HCT116 (cell line): ENCODE measurements around the gene CLIC4. TPM values are rescaled to one million over a fixed set of nuclear protein-coding genes. Genes with fewer than 3 reads are reported as not detected.
"Not testable (repeated sequence)": the region's sequence is repeated elsewhere in the genome, so short reads cannot be mapped to it uniquely, and the experiment has no call there.

ENCODE experiments used
- ATAC-seq: fragments of 200-7000 bp; cut with Tn5 transposase; 2 replicates; pipeline ENCODE4 v1.9.1; 2020; ENCODE audit warnings: mild to moderate bottlenecking, moderate library complexity
- BruUV-seq: library from RNA; stranded (reverse); fragments of 400-500 nt; replicated peaks from 2 replicates; lab custom pipeline; 2021; lab: Mats Ljungman, UMichigan
- CTCF ChIA-PET: fragments of 300-600 bp; sonication (Branson Sonifier 250); formaldehyde crosslinking; loops from one replicate; lab custom pipeline; 2021; ENCODE audit warnings: antibody characterized with exemption; lab: Charles Lee
- POLR2A ChIA-PET: fragments of 300-600, 350-600 bp; sonication (Branson Sonifier 250); formaldehyde crosslinking; loops from one replicate; lab custom pipeline; 2021; ENCODE audit warnings: antibody characterized with exemption; lab: Charles Lee
- RAD21 ChIA-PET, 2 experiments: fragments of 300-600 bp; sonication (Branson Sonifier 250); formaldehyde crosslinking; loops; one replicate each; lab custom pipeline; 2023; ENCODE audit warnings: low total read pairs in 2 of 2; ENCODE audit not compliant: uncharacterized antibody in 2 of 2, unreplicated experiment in 2 of 2, low non-redundant PET in 1 of 2; lab: Charles Lee
- DNase-seq: peaks from one replicate; pipeline ENCODE4 v3.0.0-alpha.2; 2010; ENCODE audit warnings: low read depth, low spot score
- H2AFZ ChIP-seq: fragments of 200-600 bp; shearing (Covaris generic), sonication (generic); 2 replicates; pipeline ENCODE4 v1.6.1; 2017; ENCODE audit warnings: low read depth, mixed run types, mixed read lengths, antibody characterized with exemption, low read length; ENCODE audit not compliant: poor library complexity, severe bottlenecking
- H3K27ac ChIP-seq: 2 replicates; pipeline ENCODE4 v1.5.1; 2012; ENCODE audit warnings: low read depth, low read length
- H3K27me3 ChIP-seq: fragments of 200-600 bp; sonication (generic); 2 replicates; pipeline ENCODE4 v1.6.1; 2016; ENCODE audit warnings: mixed run types, low read length, mixed read lengths; ENCODE audit not compliant: insufficient read depth
- H3K36me3 ChIP-seq, 2 experiments: fragments of 200-500 bp in 1 of 2; fragments of 200-600 bp in 1 of 2; sonication (Bioruptor generic) in 1 of 2; sonication (generic) in 1 of 2; 2 replicates each; pipeline versions ENCODE4 v1.5.1 to v1.6.1; 2014 to 2016; ENCODE audit warnings: low read length in 2 of 2, inconsistent platforms in 1 of 2, mixed read lengths in 1 of 2, mixed run types in 1 of 2; ENCODE audit not compliant: insufficient read depth in 2 of 2, control insufficient read depth in 1 of 2
- H3K4me1 ChIP-seq, 2 experiments: fragments of 200-600 bp in 1 of 2; sonication (generic) in 1 of 2; 2 replicates each; pipeline versions ENCODE4 v1.5.1 to v1.6.1; 2012 to 2017; ENCODE audit warnings: low read length in 2 of 2, inconsistent platforms in 1 of 2, mild to moderate bottlenecking in 1 of 2, mixed read lengths in 1 of 2, mixed run types in 1 of 2, moderate library complexity in 1 of 2; ENCODE audit not compliant: insufficient read depth in 2 of 2, control insufficient read depth in 1 of 2
- H3K4me2 ChIP-seq: fragments of 200-600 bp; sonication (generic); 2 replicates; pipeline ENCODE4 v1.6.1; 2017; ENCODE audit warnings: mixed run types, low read length, mixed read lengths
- H3K4me3 ChIP-seq, 2 experiments: fragments of 200-600 bp in 1 of 2; sonication (generic) in 1 of 2; replicated peaks in 1 of 2; 2 replicates each; pipeline ENCODE4 v1.5.1; 2011 to 2016; ENCODE audit warnings: low read length in 2 of 2, control low read depth in 1 of 2, low read depth in 1 of 2, mild to moderate bottlenecking in 1 of 2, mixed read lengths in 1 of 2, mixed run types in 1 of 2
- H3K79me2 ChIP-seq: fragments of 200-600 bp; sonication (generic); 2 replicates; pipeline ENCODE4 v1.6.1; 2017; ENCODE audit warnings: mild to moderate bottlenecking, mixed run types, low read length, moderate library complexity, mixed read lengths; ENCODE audit not compliant: insufficient read depth
- H3K9ac ChIP-seq: fragments of 200-600 bp; sonication (generic); 2 replicates; pipeline ENCODE4 v1.6.1; 2016; ENCODE audit warnings: low read length, mixed read lengths
- H3K9me2 ChIP-seq: fragments of 200-600 bp; sonication (generic), shearing (Covaris generic); 2 replicates; pipeline ENCODE4 v1.6.1; 2017; ENCODE audit warnings: mixed run types, mild to moderate bottlenecking, moderate library complexity; ENCODE audit not compliant: insufficient read depth
- H3K9me3 ChIP-seq, 2 experiments: fragments of 200-500 bp in 1 of 2; fragments of 200-600 bp in 1 of 2; sonication (Bioruptor generic) in 1 of 2; sonication (generic) in 1 of 2; 2 replicates each; pipeline ENCODE4 v1.6.1; 2014 to 2017; ENCODE audit warnings: low read length in 2 of 2, mixed read lengths in 2 of 2, inconsistent platforms in 1 of 2, low read depth in 1 of 2, mild to moderate bottlenecking in 1 of 2, mixed run types in 1 of 2, moderate library complexity in 1 of 2; ENCODE audit not compliant: control insufficient read depth in 1 of 2, insufficient read depth in 1 of 2
- H4K20me1 ChIP-seq: fragments of 200-600 bp; sonication (generic), shearing (Covaris generic); 2 replicates; pipeline ENCODE4 v1.6.1; 2017; ENCODE audit warnings: mixed run types, mild to moderate bottlenecking, moderate library complexity; ENCODE audit not compliant: insufficient read depth
- CBX3 ChIP-seq: IDR thresholded peaks from 2 replicates; pipeline ENCODE4 v1.6.1; 2012; ENCODE audit warnings: low read depth
- EGR1 ChIP-seq: IDR thresholded peaks from 2 replicates; pipeline ENCODE4 v1.6.1; 2012; ENCODE audit warnings: low read depth
- ELF1 ChIP-seq: IDR thresholded peaks from 2 replicates; pipeline ENCODE4 v1.6.1; 2012; ENCODE audit warnings: low read depth, borderline replicate concordance
- EZH2 ChIP-seq: fragments of 200-600 bp; sonication (generic); IDR thresholded peaks from 2 replicates; pipeline ENCODE4 v1.6.1; 2017; ENCODE audit warnings: antibody characterized with exemption, mixed run types
- EZH2phosphoT487 ChIP-seq: fragments of 200-600 bp; IDR thresholded peaks from 2 replicates; pipeline ENCODE4 v1.6.1; 2018; ENCODE audit warnings: antibody characterized with exemption, borderline replicate concordance
- FOSL1 ChIP-seq: IDR thresholded peaks from 2 replicates; pipeline ENCODE4 v1.6.1; 2012; ENCODE audit warnings: low read depth
- POLR2A ChIP-seq: IDR thresholded peaks from 2 replicates; pipeline ENCODE4 v1.7.0; 2011; ENCODE audit warnings: borderline replicate concordance; ENCODE audit not compliant: insufficient read depth, insufficient read length; ENCODE audit errors: extremely low read depth
- RAD21 ChIP-seq: IDR thresholded peaks from 2 replicates; pipeline ENCODE4 v1.6.1; 2012; ENCODE audit warnings: low read depth, mild to moderate bottlenecking
- REST ChIP-seq: IDR thresholded peaks from 2 replicates; pipeline ENCODE4 v1.6.1; 2012; ENCODE audit warnings: low read depth
- YY1 ChIP-seq: IDR thresholded peaks from 2 replicates; pipeline ENCODE4 v1.6.1; 2011; ENCODE audit warnings: low read length, low read depth, moderate library complexity, mild to moderate bottlenecking; ENCODE audit not compliant: insufficient replicate concordance; ENCODE audit errors: extremely low read depth
- ZFX ChIP-seq: fragments of 450-650 bp; IDR thresholded peaks from 2 replicates; pipeline ENCODE4 v1.6.1; 2017
- ZNF274 ChIP-seq: fragments of 200-500 bp; sonication (Bioruptor generic); IDR thresholded peaks from 2 replicates; pipeline ENCODE4 v1.6.1; 2014; ENCODE audit warnings: mild to moderate bottlenecking, low read depth, low read length, inconsistent platforms
- intact Hi-C: fragments of 100-400 bp; cut with micrococcal nuclease; formaldehyde crosslinking; loops from 2 replicates; pipeline ENCODE4 v1.10.0; 2022
- total RNA-seq: library from RNA; stranded (reverse); gene quantifications from one replicate; pipeline ENCODE4 v1.2.1, GENCODE V29; 2021; ENCODE audit not compliant: unreplicated experiment

CLIC4 gene
- total RNA-seq, 1 experiment from 2014 or later = 77.2 TPM

GRCh38 chr1:24811494-24811893 lies 66.2 kb downstream of the CLIC4 start:
- H3K4me1 ChIP-seq, H3K9me3 ChIP-seq, POLR2A ChIA-PET, H3K9me2 ChIP-seq, DNase-seq, H3K27ac ChIP-seq, ATAC-seq, H3K79me2 ChIP-seq, H2AFZ ChIP-seq, intact Hi-C loops, H3K4me3 ChIP-seq, H3K9ac ChIP-seq, BruUV-seq, H3K36me3 ChIP-seq, H4K20me1 ChIP-seq, H3K4me2 ChIP-seq, CTCF ChIA-PET, H3K27me3 ChIP-seq, RAD21 ChIA-PET: not testable (repeated sequence)

DNA sequence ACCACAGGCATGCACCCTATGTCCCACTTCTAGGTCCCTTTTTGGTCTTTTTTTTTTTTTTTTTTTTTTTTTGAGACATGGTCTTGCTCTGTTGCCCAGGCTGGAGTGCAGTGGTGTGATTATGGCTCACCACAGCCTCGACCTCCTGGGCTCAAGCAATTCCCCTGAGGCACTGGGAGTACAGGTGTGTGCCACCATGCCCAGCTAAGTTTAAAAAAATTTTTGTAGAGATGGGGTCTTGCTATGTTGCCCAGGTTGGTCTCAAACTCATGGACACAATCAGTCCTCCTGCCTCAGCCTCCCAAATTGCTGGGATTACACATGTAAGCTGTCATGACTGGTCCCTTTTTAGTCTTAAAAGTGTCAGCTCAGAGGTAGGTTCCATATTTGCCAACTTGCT lies 75.0 kb downstream of the CLIC4 start:
- H4K20me1 ChIP-seq, H3K4me3 ChIP-seq, H2AFZ ChIP-seq, H3K4me1 ChIP-seq, H3K27me3 ChIP-seq, intact Hi-C loops, BruUV-seq, RAD21 ChIA-PET, H3K9me2 ChIP-seq, ATAC-seq, H3K9me3 ChIP-seq, DNase-seq, H3K27ac ChIP-seq, H3K4me2 ChIP-seq, H3K36me3 ChIP-seq, POLR2A ChIA-PET, H3K9ac ChIP-seq, H3K79me2 ChIP-seq: not testable (repeated sequence)
- CTCF ChIA-PET = interaction anchor here (2.2 to 2.4 kb wide), 2 partner anchors 10 to 15 kb away, joined by 6 to 11 read pairs; no protein-coding TSS in a partner anchor

- Histone ChIP-seq H3K9me2 (no peaks in the 10 kb centered on the region), H3K9me3 (no peaks in the 10 kb centered on the region), H3K27ac (no peak overlapping the region), H2AFZ (no peak overlapping the region), H3K4me2 (no peak overlapping the region), H4K20me1 (no peaks in the 10 kb centered on the region), H3K27me3 (no peaks in the 10 kb centered on the region), H3K79me2 (no peaks in the 10 kb centered on the region), H3K36me3 (no peaks in the 10 kb centered on the region), H3K4me1 (no peaks in the 10 kb centered on the region; a peak in 1 of 4 replicates), H3K9ac (no peak overlapping the region), H3K4me3 (no peak overlapping the region)
- intact Hi-C loops = no loop called here
- ATAC-seq (no peak), DNase-seq (no peak)
- POLR2A ChIA-PET = no interaction called here
- BruUV-seq = no TSS peak
- CTCF ChIA-PET = interaction anchor here (1.1 to 1.8 kb wide), 2 partner anchors 9 to 12 kb away, joined by 4 read pairs; no protein-coding TSS in a partner anchor
- RAD21 ChIA-PET = interaction anchor here in 1 of 2 experiments (0.7 kb wide), 1 partner anchor 135 kb away, joined by 3 read pairs; no protein-coding TSS in a partner anchor
- TF ChIP-seq EGR1 (no peak), RAD21 (no peak), CBX3 (no peak), POLR2A (no peak), ZFX (no peak), YY1 (no peak), EZH2 (no peak), ELF1 (no peak), ZNF274 (no peak), FOSL1 (no peak), EZH2phosphoT487 (no peak), REST (no peak)
These were observed 77.6 kb downstream of the CLIC4 start for GRCh38 chr1:24822887-24823286.
